Measurements from ENCODE around the gene CAB39.

The CAB39 gene

DNA sequence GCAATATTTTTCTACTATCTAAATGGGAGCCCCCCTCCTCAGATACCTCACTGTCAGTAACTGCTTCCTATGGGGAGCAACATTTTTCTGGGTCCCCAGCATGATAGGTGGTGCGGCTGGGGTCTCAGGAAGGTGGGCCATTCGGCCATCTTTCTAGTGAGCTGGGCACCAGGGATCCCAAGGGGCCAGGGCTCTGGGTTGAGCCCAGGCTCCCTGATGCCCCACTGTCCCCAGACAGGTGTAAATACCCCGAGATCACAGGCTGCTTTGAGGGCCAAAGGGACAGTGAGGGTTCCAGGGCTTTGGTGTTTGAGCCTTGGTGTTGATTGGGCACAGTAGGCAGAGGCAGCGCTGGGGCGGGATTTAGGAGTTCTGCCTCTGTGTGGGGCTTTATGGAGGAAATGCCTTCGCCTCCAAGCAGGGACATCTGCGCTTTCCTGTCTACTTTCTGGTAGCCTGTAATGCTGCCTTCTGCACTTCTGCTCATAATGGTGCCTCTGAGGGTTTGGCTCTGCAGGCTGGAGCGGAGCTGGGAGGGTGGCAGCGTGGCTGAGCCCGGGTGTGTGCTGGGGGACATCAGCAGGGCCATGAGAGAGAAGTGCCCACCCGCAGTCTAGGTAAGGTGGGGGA, 157.4 kb downstream of the CAB39 start:
- H3K4me1 ChIP-seq (ENCODE audit: insufficient read depth, low read length) = peaks cover 57% of the 10 kb centered on the region
- H3K36me3 ChIP-seq (ENCODE audit: insufficient read depth, low read length) = peaks cover 25% of the 10 kb centered on the region; the same call in 1 of the 2 replicates
- WGBS = 82% methylated on average over 11 of the region's 11 CpGs
- no peak overlapping the region for H3K4me3 ChIP-seq (ENCODE audit: low read length)
- H3K27me3 ChIP-seq (ENCODE audit: insufficient read depth, low read length) = no peaks in the 10 kb centered on the region
- H3K9me3 ChIP-seq (ENCODE audit: insufficient read depth, low read depth, low read length) = no peaks in the 10 kb centered on the region
- H3K9ac ChIP-seq (ENCODE audit: low read depth, low read length) = peak overlapping the region; percentile 19
- H3K27ac ChIP-seq (ENCODE audit: low read depth, low read length) = peak overlapping the region; percentile 88

Measured in HUES64 (cell line).